Activated T-cell treated with anti-CD3 and anti-CD28 coated beads for 4 hours (primary cell): Measurements from ENCODE around the gene METTL24.

Experiments used
- DNase-seq: peaks from one replicate; pipeline ENCODE4 v3.0.0-alpha.2; 2020

The METTL24 gene

GRCh38 chr6:110357664-110358552, at the start of gene METTL24:
Gene METTL24 (minus strand): TSS chr6:110358349. CDS start chr6:110358272, 77 bp downstream.
- no peak for DNase-seq

- DNase-seq = no peak
Measured at GRCh38 chr6:110404607-110405006, 46.5 kb upstream of the METTL24 start.

- DNase-seq = no peak
Measured at GRCh38 chr6:110401585-110402176, 43.5 kb upstream of the METTL24 start.

- no peak for DNase-seq
Measured at GRCh38 chr6:110400208-110400607, 42.1 kb upstream of the METTL24 start.

- DNase-seq = no peak
Measured at GRCh38 chr6:110399219-110400071, 41.3 kb upstream of the METTL24 start.

GRCh38 chr6:110398778-110399177, 40.6 kb upstream of the METTL24 start:
- no peak for DNase-seq

- no peak for DNase-seq
Measured at GRCh38 chr6:110395221-110395620, 37.1 kb upstream of the METTL24 start.

GRCh38 chr6:110394409-110394808, 36.3 kb upstream of the METTL24 start:
- DNase-seq = no peak

- DNase-seq = no peak
Measured at GRCh38 chr6:110392727-110393126, 34.6 kb upstream of the METTL24 start.

- no peak for DNase-seq
Measured at GRCh38 chr6:110390404-110390803, 32.3 kb upstream of the METTL24 start.

- no peak for DNase-seq
Measured at GRCh38 chr6:110389689-110390382, 31.7 kb upstream of the METTL24 start.

- DNase-seq = no peak
Measured at GRCh38 chr6:110387986-110388385, 29.8 kb upstream of the METTL24 start.

- no peak for DNase-seq
Measured at GRCh38 chr6:110385458-110385863, 27.3 kb upstream of the METTL24 start.

- DNase-seq = no peak
Measured at GRCh38 chr6:110378552-110378951, 20.4 kb upstream of the METTL24 start.

GRCh38 chr6:110369066-110369465, 10.9 kb upstream of the METTL24 start:
- DNase-seq = no peak

GRCh38 chr6:110368284-110368683, 10.1 kb upstream of the METTL24 start:
- DNase-seq = no peak

GRCh38 chr6:110367825-110368224, 9.7 kb upstream of the METTL24 start:
- no peak for DNase-seq

- no peak for DNase-seq
Measured at GRCh38 chr6:110366975-110367374, 8.8 kb upstream of the METTL24 start.

- DNase-seq = no peak
Measured at GRCh38 chr6:110366256-110366655, 8.1 kb upstream of the METTL24 start.

- no peak for DNase-seq
Measured at GRCh38 chr6:110364364-110365105, 6.4 kb upstream of the METTL24 start.

- DNase-seq = no peak
Measured at GRCh38 chr6:110363748-110364147, 5.6 kb upstream of the METTL24 start.

GRCh38 chr6:110360676-110361075, 2.5 kb upstream of the METTL24 start:
- DNase-seq = no peak
